ENCODE measurements around the gene ZRANB1.

GRCh38 chr10:124957404-124957947 is 15.6 kb downstream of the ZRANB1 start:
- no peak for TF ChIP-seq GATA3 (IDR thresholded peaks at IDR 0.05; ENCODE audit: low read depth, low read length)
- TF ChIP-seq GATA2 (IDR thresholded peaks at IDR 0.05; ENCODE audit: low read depth, low read length), result no peak
